ENCODE results near the gene PLEKHG2.
"Not testable (repeated sequence)": the region's sequence is repeated elsewhere in the genome, so short reads cannot be mapped to it uniquely, and the experiment has no call there.

The PLEKHG2 gene

DNA sequence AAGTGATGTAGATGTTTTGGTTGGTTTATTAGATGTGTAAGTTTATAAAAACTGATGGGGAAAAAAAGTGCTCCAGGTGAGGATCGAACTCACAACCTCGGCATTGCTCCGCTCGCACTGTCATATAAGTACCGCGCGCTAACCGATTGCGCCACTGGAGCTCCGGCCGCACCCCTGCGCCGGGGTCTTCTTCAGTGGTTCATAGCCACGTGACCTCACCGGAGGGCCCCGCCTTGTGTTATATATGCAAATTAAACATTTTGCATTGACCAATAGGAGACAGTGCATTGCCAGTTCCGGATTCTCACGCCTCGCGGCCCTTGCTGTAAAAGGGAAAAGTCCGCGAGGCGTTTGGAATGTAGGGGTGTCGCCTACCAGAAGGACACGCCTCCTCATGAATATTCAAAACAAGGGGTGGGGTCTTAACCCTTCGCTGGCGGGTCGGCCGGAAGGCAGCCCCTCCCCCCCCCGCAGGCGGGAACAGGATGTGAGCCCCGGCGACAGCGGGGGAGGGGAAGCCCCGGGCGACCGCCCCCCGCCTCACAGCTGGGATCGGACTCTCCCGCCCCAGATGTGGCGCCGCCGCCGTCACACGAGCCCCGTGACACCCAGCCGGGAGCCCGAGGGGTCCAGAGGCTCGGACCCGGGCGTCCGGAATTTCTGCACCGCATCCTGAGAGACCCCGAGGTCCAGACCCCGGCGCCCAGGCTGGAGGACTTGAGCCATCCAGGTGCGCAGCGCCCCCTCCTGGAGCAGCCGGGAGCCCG is at the start of gene PLEKHG2:
Gene PLEKHG2, plus strand, starts transcription at position 570 of the 767 bp plus-strand sequence. CDS start 1,418 bp downstream, outside the sequence.
- H3K36me3 Mint-ChIP-seq (ENCODE audit: low read depth) = peaks cover 15% of the 10 kb centered on the region
- peak within 1 kb of the TSS; percentile 79 for H3K27ac Mint-ChIP-seq
- no peaks in the 10 kb centered on the region for H3K9me3 Mint-ChIP-seq
- peaks cover 45% of the 10 kb centered on the region for H3K4me1 Mint-ChIP-seq (ENCODE audit: low read depth)
- H3K27me3 Mint-ChIP-seq = no peaks in the 10 kb centered on the region
- peak within 1 kb of the TSS; percentile 84 for H3K4me3 Mint-ChIP-seq

GRCh38 chr19:39362682-39363657 is 49.5 kb upstream of the PLEKHG2 start:
- H3K27me3 Mint-ChIP-seq = no peaks in the 10 kb centered on the region
- peaks cover 5% of the 10 kb centered on the region for H3K4me1 Mint-ChIP-seq (ENCODE audit: low read depth)
- H3K4me3 Mint-ChIP-seq = no peak overlapping the region
- H3K27ac Mint-ChIP-seq = no peak overlapping the region
- peaks cover 36% of the 10 kb centered on the region for H3K36me3 Mint-ChIP-seq (ENCODE audit: low read depth)
- H3K9me3 Mint-ChIP-seq = no peaks in the 10 kb centered on the region

DNA sequence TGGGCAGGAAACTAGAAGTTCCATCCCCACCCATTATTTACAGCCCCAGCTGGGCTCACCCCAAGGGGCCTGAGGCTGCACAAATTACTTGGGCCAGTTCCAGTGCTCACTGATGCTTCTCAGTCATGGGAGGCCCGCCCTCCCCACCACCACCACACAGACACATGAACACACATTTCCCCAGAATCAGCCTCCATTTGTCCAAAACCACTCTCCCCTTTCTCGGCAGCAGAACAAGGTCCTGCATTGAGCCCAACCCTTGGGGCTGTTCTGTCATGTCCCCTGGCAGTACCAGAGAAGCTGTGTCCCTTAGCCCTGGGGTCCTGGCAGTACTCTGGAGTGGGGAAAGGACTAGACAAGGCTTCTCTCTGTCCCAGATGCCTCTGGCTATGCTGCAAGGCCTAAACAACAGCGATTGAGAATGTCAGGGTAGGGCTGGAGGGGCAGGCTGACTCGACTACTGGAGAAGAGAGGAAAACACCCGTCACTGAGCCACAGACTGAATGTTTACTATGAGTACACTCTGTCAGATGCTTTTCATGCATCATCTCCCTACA is 48.5 kb upstream of the PLEKHG2 start:
- H3K27ac Mint-ChIP-seq = no peak overlapping the region
- no peak overlapping the region for H3K4me3 Mint-ChIP-seq
- H3K36me3 Mint-ChIP-seq (ENCODE audit: low read depth) = peaks cover 42% of the 10 kb centered on the region
- no peaks in the 10 kb centered on the region for H3K9me3 Mint-ChIP-seq
- peaks cover 5% of the 10 kb centered on the region for H3K4me1 Mint-ChIP-seq (ENCODE audit: low read depth)
- no peaks in the 10 kb centered on the region for H3K27me3 Mint-ChIP-seq

- Mint-ChIP-seq H3K4me1 (ENCODE audit: low read depth) (peaks cover 5% of the 10 kb centered on the region), H3K9me3 (no peaks in the 10 kb centered on the region), H3K4me3 (no peak overlapping the region), H3K27ac (no peak overlapping the region), H3K36me3 (ENCODE audit: low read depth) (peaks cover 38% of the 10 kb centered on the region), H3K27me3 (no peaks in the 10 kb centered on the region)
Measured at GRCh38 chr19:39365531-39365930, 46.9 kb upstream of the PLEKHG2 start.

- Mint-ChIP-seq H3K36me3 (ENCODE audit: low read depth) (peaks cover 38% of the 10 kb centered on the region), H3K27ac (peak overlapping the region; percentile 16), H3K27me3 (no peaks in the 10 kb centered on the region), H3K4me3 (no peak overlapping the region), H3K9me3 (no peaks in the 10 kb centered on the region), H3K4me1 (ENCODE audit: low read depth) (no peaks in the 10 kb centered on the region)
Measured at GRCh38 chr19:39369200-39369599, 43.3 kb upstream of the PLEKHG2 start.

DNA sequence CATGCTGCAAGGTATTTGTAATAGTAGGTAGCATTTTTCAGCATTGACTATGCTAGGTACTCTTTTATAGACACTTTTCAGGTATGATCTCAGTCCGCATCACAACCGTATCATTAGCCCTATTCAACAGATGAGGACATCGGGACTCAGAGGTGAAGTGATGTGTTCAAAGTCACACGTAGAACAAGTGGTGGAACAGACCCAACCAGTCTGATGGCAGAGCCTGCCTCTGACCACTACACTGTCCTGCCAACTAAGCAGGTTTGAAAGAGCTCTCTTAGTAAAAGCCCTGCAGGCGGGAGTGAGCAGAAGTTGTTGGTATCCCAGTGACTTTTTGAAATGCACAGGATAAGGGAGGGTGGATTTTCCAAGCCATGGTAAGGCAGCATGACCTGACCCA is 41.7 kb upstream of the PLEKHG2 start:
- H3K4me3 Mint-ChIP-seq = no peak overlapping the region
- H3K27me3 Mint-ChIP-seq = no peaks in the 10 kb centered on the region
- no peaks in the 10 kb centered on the region for H3K9me3 Mint-ChIP-seq
- H3K27ac Mint-ChIP-seq = no peak overlapping the region
- no peaks in the 10 kb centered on the region for H3K4me1 Mint-ChIP-seq (ENCODE audit: low read depth)
- H3K36me3 Mint-ChIP-seq (ENCODE audit: low read depth) = peaks cover 41% of the 10 kb centered on the region

- Mint-ChIP-seq H3K4me1 (ENCODE audit: low read depth) (no peaks in the 10 kb centered on the region), H3K27ac (no peak overlapping the region), H3K4me3 (no peak overlapping the region), H3K9me3 (no peaks in the 10 kb centered on the region), H3K27me3 (no peaks in the 10 kb centered on the region), H3K36me3 (ENCODE audit: low read depth) (peaks cover 50% of the 10 kb centered on the region)
Measured at GRCh38 chr19:39372047-39372802, 40.2 kb upstream of the PLEKHG2 start.

DNA sequence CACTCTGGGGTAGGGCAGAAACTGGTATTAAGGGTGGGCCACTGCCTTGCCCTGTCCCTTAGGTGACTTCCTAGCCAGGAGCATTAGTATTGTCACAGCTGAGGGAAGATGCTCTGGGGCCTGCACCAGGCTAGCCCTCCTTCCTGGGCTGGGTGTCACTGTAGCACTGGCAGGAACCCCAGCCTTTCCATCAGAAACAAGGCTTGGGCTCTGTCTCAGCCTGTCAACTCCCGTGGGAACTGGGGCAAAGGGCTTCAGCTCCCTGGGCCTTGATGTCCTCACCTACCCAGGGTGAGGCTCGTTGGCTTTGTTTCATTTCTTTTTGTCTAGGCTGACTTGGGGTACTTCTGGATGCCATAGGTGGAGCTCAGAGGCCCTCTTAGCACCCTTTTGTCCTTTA is 39.5 kb upstream of the PLEKHG2 start:
- Mint-ChIP-seq H3K36me3 (ENCODE audit: low read depth) (peaks cover 54% of the 10 kb centered on the region), H3K27ac (no peak overlapping the region), H3K27me3 (no peaks in the 10 kb centered on the region), H3K9me3 (no peaks in the 10 kb centered on the region), H3K4me1 (ENCODE audit: low read depth) (no peaks in the 10 kb centered on the region), H3K4me3 (no peak overlapping the region)

DNA sequence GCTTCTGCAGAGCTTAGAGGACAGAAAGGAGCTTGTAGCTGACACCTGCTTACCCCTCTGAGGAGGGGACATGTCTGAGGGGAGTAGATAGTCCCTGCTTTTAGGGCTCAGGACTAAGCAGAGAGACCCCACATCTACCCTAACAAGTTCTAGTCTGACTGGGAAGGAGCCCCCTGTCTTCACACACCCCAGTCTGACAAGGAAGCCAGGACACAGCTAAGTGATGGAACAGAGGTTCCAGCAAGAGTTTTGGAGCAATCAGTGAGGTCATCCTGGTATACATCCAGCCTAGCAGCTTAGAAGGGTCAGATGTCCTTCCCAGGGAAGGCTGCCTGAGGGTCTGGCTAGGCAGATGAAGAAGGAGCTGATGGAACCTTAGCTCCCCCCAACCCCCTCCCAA is 36.5 kb upstream of the PLEKHG2 start:
- H3K27ac Mint-ChIP-seq = no peak overlapping the region
- no peaks in the 10 kb centered on the region for H3K27me3 Mint-ChIP-seq
- no peaks in the 10 kb centered on the region for H3K4me1 Mint-ChIP-seq (ENCODE audit: low read depth)
- no peak overlapping the region for H3K4me3 Mint-ChIP-seq
- H3K9me3 Mint-ChIP-seq = no peaks in the 10 kb centered on the region
- peaks cover 61% of the 10 kb centered on the region for H3K36me3 Mint-ChIP-seq (ENCODE audit: low read depth)

DNA sequence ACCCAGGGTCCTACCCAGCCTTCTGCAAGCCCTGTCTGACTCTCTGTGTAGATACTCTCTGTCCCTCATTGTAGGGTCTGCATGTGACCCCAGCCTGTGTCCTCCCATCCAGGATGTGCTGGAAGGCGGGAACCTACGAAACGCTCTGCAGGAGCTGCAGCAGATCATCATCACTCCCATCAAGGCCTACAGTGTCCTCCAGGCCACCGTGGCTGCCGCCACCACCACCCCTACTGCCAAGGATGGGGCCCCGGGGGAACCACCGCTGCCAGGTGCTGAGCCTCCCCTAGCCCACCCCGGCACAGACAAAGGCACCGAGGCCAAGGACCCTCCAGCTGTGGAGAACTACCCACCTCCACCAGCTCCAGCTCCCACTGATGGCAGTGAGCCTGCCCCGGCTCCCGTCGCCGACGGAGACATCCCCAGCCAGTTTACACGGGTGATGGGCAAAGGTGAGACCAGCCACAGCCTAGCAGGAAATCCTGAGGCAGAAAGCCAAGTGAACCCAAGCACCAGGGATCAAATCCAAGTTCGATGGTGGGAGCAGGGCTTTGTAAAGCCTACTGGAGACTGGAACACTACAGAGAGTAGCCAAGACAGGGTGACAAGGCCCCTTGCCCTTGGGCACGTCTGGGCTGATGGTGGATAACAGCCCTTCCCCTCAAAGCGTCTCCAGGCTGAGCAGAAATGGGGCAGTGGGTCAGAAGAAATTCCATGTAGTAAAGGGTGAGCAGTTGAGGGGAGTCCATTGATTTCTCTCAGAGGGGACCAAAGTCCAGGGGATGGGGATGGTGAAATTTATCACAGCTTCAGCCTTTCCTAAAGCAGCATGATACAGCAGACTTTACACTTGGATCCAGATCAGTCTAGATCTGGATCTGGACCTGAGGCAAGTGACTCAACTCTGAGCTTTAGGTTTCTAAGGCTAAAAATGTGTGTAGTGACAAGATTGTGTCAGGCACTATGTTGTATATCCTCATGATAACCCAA is 34.8 kb upstream of the PLEKHG2 start:
- H3K27ac Mint-ChIP-seq = no peak overlapping the region
- no peaks in the 10 kb centered on the region for H3K4me1 Mint-ChIP-seq (ENCODE audit: low read depth)
- H3K27me3 Mint-ChIP-seq = no peaks in the 10 kb centered on the region

GRCh38 chr19:39379366-39379765 is 33.1 kb upstream of the PLEKHG2 start:
- not testable (repeated sequence) for H3K4me1 Mint-ChIP-seq (ENCODE audit: low read depth); H3K27me3 Mint-ChIP-seq; H3K4me3 Mint-ChIP-seq; H3K9me3 Mint-ChIP-seq
- peaks cover 68% of the 10 kb centered on the region for H3K36me3 Mint-ChIP-seq (ENCODE audit: low read depth)
- peak overlapping the region; percentile 41 for H3K27ac Mint-ChIP-seq

More for the DNA sequence above, 34.8 kb upstream of the PLEKHG2 start:
- peaks cover 66% of the 10 kb centered on the region for H3K36me3 Mint-ChIP-seq (ENCODE audit: low read depth)
- no peaks in the 10 kb centered on the region for H3K9me3 Mint-ChIP-seq
- H3K4me3 Mint-ChIP-seq = no peak overlapping the region

DNA sequence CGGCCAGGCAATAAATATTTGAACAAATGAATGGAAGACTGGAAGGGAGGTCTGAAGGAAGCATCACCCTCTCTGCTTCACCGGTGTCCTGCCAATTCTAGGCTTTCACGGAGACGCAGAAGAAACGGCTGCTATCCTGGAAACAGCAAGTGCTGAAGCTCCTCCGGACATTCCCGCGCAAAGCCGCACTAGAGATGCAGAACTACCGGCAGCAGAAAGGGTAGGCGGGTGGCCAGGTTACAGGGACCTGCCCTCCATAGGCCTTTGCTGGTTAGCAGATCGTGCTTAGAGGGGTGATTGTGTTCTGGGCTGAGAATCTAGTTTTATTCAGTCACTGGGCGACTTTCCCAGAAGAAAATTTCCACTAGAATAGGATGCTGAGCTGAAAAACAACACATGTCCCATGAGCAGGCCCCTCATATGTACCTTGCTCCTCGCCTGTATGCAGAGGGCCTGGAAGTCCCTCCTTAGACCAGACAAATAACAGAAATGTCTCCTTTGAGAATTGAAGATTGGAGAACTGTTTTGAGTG is 32.5 kb upstream of the PLEKHG2 start:
- H3K36me3 Mint-ChIP-seq (ENCODE audit: low read depth) = peaks cover 65% of the 10 kb centered on the region
- H3K27ac Mint-ChIP-seq = no peak overlapping the region
- no peaks in the 10 kb centered on the region for H3K27me3 Mint-ChIP-seq

More for the DNA sequence above, 32.5 kb upstream of the PLEKHG2 start:
- no peaks in the 10 kb centered on the region for H3K4me1 Mint-ChIP-seq (ENCODE audit: low read depth)
- H3K9me3 Mint-ChIP-seq = no peaks in the 10 kb centered on the region
- H3K4me3 Mint-ChIP-seq = no peak overlapping the region

Measured in stimulated activated naive CD8-positive, alpha-beta T cell treated with anti-CD3 and anti-CD28 coated beads, Interleukin-15, Interleukin-2, amounts not matched to agents 100 ng/mL and 50 ng/mL, for 24 hours (primary cell).